WTC11 (cell line): ENCODE results near the gene HBQ1. TPM values are rescaled to one million over a fixed set of nuclear protein-coding genes. Genes with fewer than 3 reads are reported as not detected.
"Not testable (repeated sequence)": the region's sequence is repeated elsewhere in the genome, so short reads cannot be mapped to it uniquely, and the experiment has no call there.

ENCODE experiments used
- ATAC-seq: fragments of 200-7000 bp; cut with Tn5 transposase; 2 replicates; pipeline ENCODE4 v1.10.0; 2021; ENCODE audit warnings: mild to moderate bottlenecking, moderate library complexity
- CTCF ChIA-PET: fragments of 300-600 bp; sonication (Branson Sonifier 250); formaldehyde crosslinking; loops from one replicate; lab custom pipeline; 2021; ENCODE audit warnings: antibody characterized with exemption; lab: Charles Lee
- POLR2A ChIA-PET: fragments of 350-600 bp; sonication (Branson Sonifier 250); formaldehyde crosslinking; loops from one replicate; lab custom pipeline; 2021; ENCODE audit warnings: antibody characterized with exemption; lab: Charles Lee
- DNase-seq: peaks from one replicate; pipeline ENCODE4 v3.0.0; 2021; ENCODE audit warnings: low spot score
- H3K27ac Mint-ChIP-seq: 2 replicates; pipeline ENCODE4 v1.8.0; 2021; ENCODE audit warnings: mixed read lengths
- H3K27me3 Mint-ChIP-seq: 2 replicates; pipeline ENCODE4 v1.8.0; 2021; ENCODE audit warnings: low read depth, mild to moderate bottlenecking, moderate library complexity, mixed read lengths
- H3K36me3 Mint-ChIP-seq: 2 replicates; pipeline ENCODE4 v1.8.0; 2021; ENCODE audit warnings: mixed read lengths
- H3K4me1 Mint-ChIP-seq: 2 replicates; pipeline ENCODE4 v1.8.0; 2022; ENCODE audit warnings: mixed read lengths
- H3K4me3 Mint-ChIP-seq: 2 replicates; pipeline ENCODE4 v1.8.0; 2021; ENCODE audit warnings: mild to moderate bottlenecking, moderate library complexity, mixed read lengths
- H3K9me3 Mint-ChIP-seq: 2 replicates; pipeline ENCODE4 v1.8.0; 2021; ENCODE audit warnings: mixed read lengths
- CBFB ChIP-seq: sonication (generic); formaldehyde crosslinking; IDR thresholded peaks from 2 replicates; pipeline ENCODE4 v1.8.1; 2022; ENCODE audit warnings: mild to moderate bottlenecking, low read depth, missing genetic modification reagents
- CREB1 ChIP-seq: sonication (generic); formaldehyde crosslinking; IDR thresholded peaks from 2 replicates; pipeline ENCODE4 v1.8.0; 2023; ENCODE audit warnings: mild to moderate bottlenecking, missing genetic modification reagents
- ETV6 ChIP-seq: sonication (generic); formaldehyde crosslinking; IDR thresholded peaks from 2 replicates; pipeline ENCODE4 v1.8.1; 2022; ENCODE audit warnings: mild to moderate bottlenecking, missing genetic modification reagents
- FOXK1 ChIP-seq: sonication (generic); formaldehyde crosslinking; IDR thresholded peaks from 2 replicates; pipeline ENCODE4 v1.8.0; 2022; ENCODE audit warnings: mild to moderate bottlenecking, moderate library complexity, missing genetic modification reagents
- GRHL2 ChIP-seq: fragments of 250-450 bp; sonication (Bioruptor Pico); IDR thresholded peaks from 2 replicates; pipeline ENCODE4 v1.8.0; 2022; ENCODE audit warnings: mild to moderate bottlenecking, moderate library complexity; ENCODE audit not compliant: insufficient replicate concordance, severe bottlenecking
- HMGA2 ChIP-seq: fragments of 250-450 bp; sonication (Bioruptor Pico); IDR thresholded peaks from 2 replicates; pipeline ENCODE4 v1.4.0; 2021; ENCODE audit warnings: mild to moderate bottlenecking, moderate library complexity
- NR1H2 ChIP-seq: sonication (generic); formaldehyde crosslinking; IDR thresholded peaks from 2 replicates; pipeline ENCODE4 v1.9.0; 2021; ENCODE audit warnings: mild to moderate bottlenecking, moderate library complexity, missing genetic modification reagents
- NR3C1 ChIP-seq: sonication (generic); formaldehyde crosslinking; conservative IDR thresholded peaks from 2 replicates; pipeline ENCODE4 v1.8.1; 2023; ENCODE audit warnings: low read depth, mild to moderate bottlenecking, missing genetic modification reagents
- TEAD4 ChIP-seq: sonication (generic); formaldehyde crosslinking; IDR thresholded peaks from 2 replicates; pipeline ENCODE4 v1.8.0; 2022; ENCODE audit warnings: mild to moderate bottlenecking, missing genetic modification reagents
- ZBTB43 ChIP-seq: sonication (generic); formaldehyde crosslinking; IDR thresholded peaks from 2 replicates; pipeline ENCODE4 v1.8.1; 2023; ENCODE audit warnings: mild to moderate bottlenecking, missing genetic modification reagents
- ZNF138 ChIP-seq: sonication (generic); formaldehyde crosslinking; conservative IDR thresholded peaks from 2 replicates; pipeline ENCODE4 v1.8.1; 2022; ENCODE audit warnings: mild to moderate bottlenecking, moderate library complexity, missing genetic modification reagents
- ZNF396 ChIP-seq: fragments of 250-450 bp; sonication (Bioruptor Pico); IDR thresholded peaks from 2 replicates; pipeline ENCODE4 v1.8.0; 2021; ENCODE audit warnings: mild to moderate bottlenecking, moderate library complexity, borderline replicate concordance
- ZNF416 ChIP-seq: fragments of 250-450 bp; sonication (Bioruptor Pico); IDR thresholded peaks from 2 replicates; pipeline ENCODE4 v1.9.0; 2021; ENCODE audit warnings: mild to moderate bottlenecking, inconsistent platforms
- ZNF425 ChIP-seq: fragments of 250-450 bp; sonication (Bioruptor Pico); conservative IDR thresholded peaks from 2 replicates; pipeline ENCODE4 v1.9.0; 2021; ENCODE audit warnings: mild to moderate bottlenecking
- total RNA-seq: library from RNA; stranded (reverse); gene quantifications from 3 replicates; pipeline ENCODE4 v1.2.3, GENCODE V29; 2021
- TF ChIP-seq, protein P1 (sequence below): sonication (generic); formaldehyde crosslinking; IDR thresholded peaks from 2 replicates; pipeline ENCODE4 v1.8.1; 2022; ENCODE audit warnings: missing genetic modification reagents, borderline replicate concordance
- TF ChIP-seq, protein P2 (sequence below): sonication (generic); formaldehyde crosslinking; IDR thresholded peaks from 2 replicates; pipeline ENCODE4 v1.8.1; 2023; ENCODE audit warnings: mild to moderate bottlenecking, missing genetic modification reagents, moderate library complexity
- TF ChIP-seq, protein P3 (sequence below): sonication (generic); formaldehyde crosslinking; IDR thresholded peaks from 2 replicates; pipeline ENCODE4 v1.8.0; 2022; ENCODE audit warnings: mild to moderate bottlenecking, missing genetic modification reagents
- TF ChIP-seq, protein P4 (sequence below): sonication (generic); formaldehyde crosslinking; IDR thresholded peaks from 2 replicates; pipeline ENCODE4 v1.8.1; 2022; ENCODE audit warnings: low read depth, mild to moderate bottlenecking, moderate library complexity, missing genetic modification reagents, borderline replicate concordance
- TF ChIP-seq, protein P5 (sequence below): sonication (generic); formaldehyde crosslinking; IDR thresholded peaks from 2 replicates; pipeline ENCODE4 v1.8.0; 2023; ENCODE audit warnings: mild to moderate bottlenecking, missing genetic modification reagents

Gene HBQ1
- total RNA-seq, 1 experiment from 2014 or later, result 3.0 TPM

DNA sequence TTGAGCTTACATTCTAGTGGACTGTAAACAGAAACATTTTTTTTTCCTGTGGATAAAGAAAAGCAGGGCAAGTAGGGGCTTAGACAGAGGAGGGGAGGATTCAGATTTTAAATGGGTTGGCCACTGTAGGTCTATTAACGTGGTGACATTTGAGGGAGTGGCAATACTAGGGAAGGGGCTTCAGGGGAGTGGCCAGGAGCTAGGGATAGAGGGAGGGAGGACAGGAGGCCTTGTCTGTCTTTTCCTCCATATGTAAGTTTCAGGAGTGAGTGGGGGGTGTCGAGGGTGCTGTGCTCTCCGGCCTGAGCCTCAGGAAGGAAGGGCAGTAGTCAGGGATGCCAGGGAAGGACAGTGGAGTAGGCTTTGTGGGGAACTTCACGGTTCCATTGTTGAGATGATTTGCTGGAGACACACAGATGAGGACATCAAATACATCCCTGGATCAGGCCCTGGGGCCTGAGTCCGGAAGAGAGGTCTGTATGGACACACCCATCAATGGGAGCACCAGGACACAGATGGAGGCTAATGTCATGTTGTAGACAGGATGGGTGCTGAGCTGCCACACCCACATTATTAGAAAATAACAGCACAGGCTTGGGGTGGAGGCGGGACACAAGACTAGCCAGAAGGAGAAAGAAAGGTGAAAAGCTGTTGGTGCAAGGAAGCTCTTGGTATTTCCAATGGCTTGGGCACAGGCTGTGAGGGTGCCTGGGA is 21.0 kb upstream of the HBQ1 start (continued):
- TF ChIP-seq, protein P1, sequence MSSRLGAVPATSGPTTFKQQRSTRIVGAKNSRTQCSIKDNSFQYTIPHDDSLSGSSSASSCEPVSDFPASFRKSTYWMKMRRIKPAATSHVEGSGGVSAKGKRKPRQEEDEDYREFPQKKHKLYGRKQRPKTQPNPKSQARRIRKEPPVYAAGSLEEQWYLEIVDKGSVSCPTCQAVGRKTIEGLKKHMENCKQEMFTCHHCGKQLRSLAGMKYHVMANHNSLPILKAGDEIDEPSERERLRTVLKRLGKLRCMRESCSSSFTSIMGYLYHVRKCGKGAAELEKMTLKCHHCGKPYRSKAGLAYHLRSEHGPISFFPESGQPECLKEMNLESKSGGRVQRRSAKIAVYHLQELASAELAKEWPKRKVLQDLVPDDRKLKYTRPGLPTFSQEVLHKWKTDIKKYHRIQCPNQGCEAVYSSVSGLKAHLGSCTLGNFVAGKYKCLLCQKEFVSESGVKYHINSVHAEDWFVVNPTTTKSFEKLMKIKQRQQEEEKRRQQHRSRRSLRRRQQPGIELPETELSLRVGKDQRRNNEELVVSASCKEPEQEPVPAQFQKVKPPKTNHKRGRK, result no peak
- TF ChIP-seq ZNF138 (no peak), CREB1 (no peak)
- TF ChIP-seq, all 79 proteins: peak for 0

DNA sequence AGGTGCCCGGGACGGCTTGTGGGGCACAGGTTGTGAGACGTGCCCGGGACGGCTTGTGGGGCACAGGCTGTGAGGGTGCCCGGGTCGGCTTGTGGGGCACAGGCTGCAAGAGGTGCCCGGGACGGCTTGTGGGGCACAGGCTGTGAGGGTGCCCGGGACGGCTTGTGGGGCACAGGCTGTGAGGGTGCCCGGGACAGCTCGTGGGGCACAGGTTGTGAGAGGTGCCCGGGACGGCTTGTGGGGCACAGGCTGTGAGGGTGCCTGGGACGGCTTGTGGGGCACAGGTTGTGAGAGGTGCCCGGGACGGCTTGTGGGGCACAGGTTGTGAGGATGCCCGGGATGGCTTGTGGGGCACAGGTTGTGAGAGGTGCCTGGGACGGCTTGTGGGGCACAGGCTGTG is 20.0 kb upstream of the HBQ1 start:
- H3K4me3 Mint-ChIP-seq, DNase-seq, H3K27ac Mint-ChIP-seq, H3K4me1 Mint-ChIP-seq, POLR2A ChIA-PET, H3K9me3 Mint-ChIP-seq, ATAC-seq, H3K36me3 Mint-ChIP-seq: not testable (repeated sequence)
- CTCF ChIA-PET, result interaction anchor here (1.1 to 1.4 kb wide), 2 partner anchors 42 kb away, joined by 3 to 6 read pairs; no protein-coding TSS in a partner anchor
- peaks cover 69% of the 10 kb centered on the region for H3K27me3 Mint-ChIP-seq

GRCh38 chr16:160691-161190 is 19.5 kb upstream of the HBQ1 start:
- no peak overlapping the region for H3K27ac Mint-ChIP-seq
- CTCF ChIA-PET, result interaction anchor here (1.1 kb wide), 1 partner anchor 43 kb away, joined by 3 read pairs; no protein-coding TSS in a partner anchor
- H3K4me3 Mint-ChIP-seq, result no peak overlapping the region
- ATAC-seq (no peak), DNase-seq (no peak)
- POLR2A ChIA-PET, result no interaction called here
- H3K27me3 Mint-ChIP-seq, result peaks cover 69% of the 10 kb centered on the region
- H3K9me3 Mint-ChIP-seq, result no peaks in the 10 kb centered on the region
- H3K4me1 Mint-ChIP-seq, result no peaks in the 10 kb centered on the region
- H3K36me3 Mint-ChIP-seq, result no peaks in the 10 kb centered on the region
- no peak for TF ChIP-seq ZBTB43 (CRISPR knock-in tag)
- TF ChIP-seq TEAD4 (CRISPR knock-in tag), result no peak
- TF ChIP-seq ZNF416 (CRISPR knock-in tag), result no peak
- no peak for TF ChIP-seq ZNF425 (CRISPR knock-in tag)
- TF ChIP-seq, protein P2, sequence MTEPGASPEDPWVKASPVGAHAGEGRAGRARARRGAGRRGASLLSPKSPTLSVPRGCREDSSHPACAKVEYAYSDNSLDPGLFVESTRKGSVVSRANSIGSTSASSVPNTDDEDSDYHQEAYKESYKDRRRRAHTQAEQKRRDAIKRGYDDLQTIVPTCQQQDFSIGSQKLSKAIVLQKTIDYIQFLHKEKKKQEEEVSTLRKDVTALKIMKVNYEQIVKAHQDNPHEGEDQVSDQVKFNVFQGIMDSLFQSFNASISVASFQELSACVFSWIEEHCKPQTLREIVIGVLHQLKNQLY (CRISPR knock-in tag), result no peak
- no peak for TF ChIP-seq ETV6 (CRISPR knock-in tag)
- no peak for TF ChIP-seq FOXK1 (CRISPR knock-in tag)
- no peak for TF ChIP-seq NR3C1 (CRISPR knock-in tag)
- TF ChIP-seq, protein P3, sequence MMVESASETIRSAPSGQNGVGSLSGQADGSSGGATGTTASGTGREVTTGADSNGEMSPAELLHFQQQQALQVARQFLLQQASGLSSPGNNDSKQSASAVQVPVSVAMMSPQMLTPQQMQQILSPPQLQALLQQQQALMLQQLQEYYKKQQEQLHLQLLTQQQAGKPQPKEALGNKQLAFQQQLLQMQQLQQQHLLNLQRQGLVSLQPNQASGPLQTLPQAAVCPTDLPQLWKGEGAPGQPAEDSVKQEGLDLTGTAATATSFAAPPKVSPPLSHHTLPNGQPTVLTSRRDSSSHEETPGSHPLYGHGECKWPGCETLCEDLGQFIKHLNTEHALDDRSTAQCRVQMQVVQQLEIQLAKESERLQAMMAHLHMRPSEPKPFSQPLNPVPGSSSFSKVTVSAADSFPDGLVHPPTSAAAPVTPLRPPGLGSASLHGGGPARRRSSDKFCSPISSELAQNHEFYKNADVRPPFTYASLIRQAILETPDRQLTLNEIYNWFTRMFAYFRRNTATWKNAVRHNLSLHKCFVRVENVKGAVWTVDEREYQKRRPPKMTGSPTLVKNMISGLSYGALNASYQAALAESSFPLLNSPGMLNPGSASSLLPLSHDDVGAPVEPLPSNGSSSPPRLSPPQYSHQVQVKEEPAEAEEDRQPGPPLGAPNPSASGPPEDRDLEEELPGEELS (CRISPR knock-in tag), result no peak
- TF ChIP-seq HMGA2 (CRISPR knock-in tag), result no peak
- TF ChIP-seq NR1H2 (CRISPR knock-in tag), result no peak
- TF ChIP-seq, protein P4, sequence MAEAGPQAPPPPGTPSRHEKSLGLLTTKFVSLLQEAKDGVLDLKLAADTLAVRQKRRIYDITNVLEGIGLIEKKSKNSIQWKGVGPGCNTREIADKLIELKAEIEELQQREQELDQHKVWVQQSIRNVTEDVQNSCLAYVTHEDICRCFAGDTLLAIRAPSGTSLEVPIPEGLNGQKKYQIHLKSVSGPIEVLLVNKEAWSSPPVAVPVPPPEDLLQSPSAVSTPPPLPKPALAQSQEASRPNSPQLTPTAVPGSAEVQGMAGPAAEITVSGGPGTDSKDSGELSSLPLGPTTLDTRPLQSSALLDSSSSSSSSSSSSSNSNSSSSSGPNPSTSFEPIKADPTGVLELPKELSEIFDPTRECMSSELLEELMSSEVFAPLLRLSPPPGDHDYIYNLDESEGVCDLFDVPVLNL, result no peak
- TF ChIP-seq GRHL2, result no peak
- TF ChIP-seq ZNF396 (CRISPR knock-in tag), result no peak
- TF ChIP-seq, protein P5, sequence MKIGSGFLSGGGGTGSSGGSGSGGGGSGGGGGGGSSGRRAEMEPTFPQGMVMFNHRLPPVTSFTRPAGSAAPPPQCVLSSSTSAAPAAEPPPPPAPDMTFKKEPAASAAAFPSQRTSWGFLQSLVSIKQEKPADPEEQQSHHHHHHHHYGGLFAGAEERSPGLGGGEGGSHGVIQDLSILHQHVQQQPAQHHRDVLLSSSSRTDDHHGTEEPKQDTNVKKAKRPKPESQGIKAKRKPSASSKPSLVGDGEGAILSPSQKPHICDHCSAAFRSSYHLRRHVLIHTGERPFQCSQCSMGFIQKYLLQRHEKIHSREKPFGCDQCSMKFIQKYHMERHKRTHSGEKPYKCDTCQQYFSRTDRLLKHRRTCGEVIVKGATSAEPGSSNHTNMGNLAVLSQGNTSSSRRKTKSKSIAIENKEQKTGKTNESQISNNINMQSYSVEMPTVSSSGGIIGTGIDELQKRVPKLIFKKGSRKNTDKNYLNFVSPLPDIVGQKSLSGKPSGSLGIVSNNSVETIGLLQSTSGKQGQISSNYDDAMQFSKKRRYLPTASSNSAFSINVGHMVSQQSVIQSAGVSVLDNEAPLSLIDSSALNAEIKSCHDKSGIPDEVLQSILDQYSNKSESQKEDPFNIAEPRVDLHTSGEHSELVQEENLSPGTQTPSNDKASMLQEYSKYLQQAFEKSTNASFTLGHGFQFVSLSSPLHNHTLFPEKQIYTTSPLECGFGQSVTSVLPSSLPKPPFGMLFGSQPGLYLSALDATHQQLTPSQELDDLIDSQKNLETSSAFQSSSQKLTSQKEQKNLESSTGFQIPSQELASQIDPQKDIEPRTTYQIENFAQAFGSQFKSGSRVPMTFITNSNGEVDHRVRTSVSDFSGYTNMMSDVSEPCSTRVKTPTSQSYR (CRISPR knock-in tag), result no peak
- no peak for TF ChIP-seq CBFB (CRISPR knock-in tag)
